ENCODE results near the gene TM9SF3.
A peak's percentile ranks its signal among the peaks of the same experiment; 100 is the strongest.
"Not testable (repeated sequence)": the region's sequence is repeated elsewhere in the genome, so short reads cannot be mapped to it uniquely, and the experiment has no call there.

TM9SF3 gene

DNA sequence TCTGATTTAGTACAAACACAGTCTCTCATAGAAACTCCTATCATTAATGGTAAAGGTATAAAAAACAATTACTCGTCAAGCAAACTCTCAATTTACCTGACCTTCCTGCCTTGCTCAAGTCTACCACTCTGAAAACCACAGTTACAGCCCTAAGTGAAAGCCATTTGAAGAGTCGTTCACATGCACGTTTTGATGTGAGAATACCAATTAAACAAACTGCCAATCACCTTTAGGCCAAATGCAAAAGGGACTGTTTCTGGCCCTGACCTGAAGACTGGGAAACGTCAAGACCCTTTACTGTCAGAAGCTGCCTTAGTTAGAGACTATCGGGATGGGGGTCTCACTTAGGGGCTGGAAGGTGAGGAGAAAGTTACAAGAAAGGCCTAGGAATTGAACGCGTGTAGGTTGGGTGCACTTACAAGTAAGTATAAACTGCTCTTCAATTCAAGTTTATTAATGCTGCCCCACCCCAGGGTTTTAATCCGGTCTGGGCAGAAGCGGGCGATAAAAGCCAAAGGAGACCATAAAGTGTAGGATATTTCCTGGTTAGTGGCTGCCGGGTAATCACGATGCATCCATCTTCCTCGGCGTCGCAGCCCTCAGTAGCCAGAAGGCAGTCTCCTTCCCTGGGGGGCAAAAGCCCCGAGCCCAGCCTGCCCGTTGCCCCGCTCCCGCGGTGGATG, 935 bp downstream of the TM9SF3 start:
- Histone ChIP-seq H3K36me3 (peaks cover 22% of the 10 kb centered on the region; the same call in 1 of the 2 replicates), H3K4me2 (peak overlapping the region; percentile 94), H3K4me1 (peaks cover 74% of the 10 kb centered on the region), H3K9me3 (no peaks in the 10 kb centered on the region; the same call in 1 of the 2 replicates), H4K20me1 (peaks cover 57% of the 10 kb centered on the region), H3K27me3 (no peaks in the 10 kb centered on the region), H3K9ac (peak overlapping the region; percentile 98), H3K4me3 (peak overlapping the region; percentile 81), H3K27ac (peak overlapping the region; percentile 99)
- TF ChIP-seq Cebpa-rat (IDR thresholded peaks at IDR 0.05) = no peak

DNA sequence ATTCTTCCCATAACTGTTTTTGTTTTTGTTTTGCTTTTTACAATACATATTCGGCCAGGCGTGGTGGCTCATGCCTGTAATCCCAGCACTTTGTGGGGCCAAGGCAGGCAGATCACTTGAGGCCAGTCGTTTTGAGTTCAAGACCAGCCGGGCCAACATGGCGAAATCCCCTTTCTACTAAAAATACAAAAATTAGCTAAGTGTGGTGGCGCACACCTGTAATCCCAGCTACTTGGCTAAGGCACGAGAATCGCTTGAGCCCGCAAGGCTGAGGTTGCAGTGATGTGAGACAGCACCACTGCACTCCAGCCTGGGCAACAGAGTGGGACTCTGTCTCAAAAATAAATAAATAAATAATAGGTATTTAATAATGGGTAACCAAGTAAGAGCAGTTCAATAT, 2.3 kb downstream of the TM9SF3 start:
- peak overlapping the region; percentile 81; the same call in 1 of the 2 replicates for H3K4me3 ChIP-seq
- no peak for TF ChIP-seq Cebpa-rat (IDR thresholded peaks at IDR 0.05)
- peaks cover 64% of the 10 kb centered on the region for H3K4me1 ChIP-seq
- no peaks in the 10 kb centered on the region for H3K27me3 ChIP-seq
- no peaks in the 10 kb centered on the region; the same call in 1 of the 2 replicates for H3K9me3 ChIP-seq
- H3K4me2 ChIP-seq = peak overlapping the region; percentile 94
- H3K27ac ChIP-seq = no peak overlapping the region
- H3K9ac ChIP-seq = peak overlapping the region; percentile 36; the same call in 1 of the 2 replicates
- H3K36me3 ChIP-seq = peaks cover 31% of the 10 kb centered on the region
- H4K20me1 ChIP-seq = peaks cover 71% of the 10 kb centered on the region

- H3K4me2 ChIP-seq = peak overlapping the region; percentile 94
- H4K20me1 ChIP-seq = peaks cover 76% of the 10 kb centered on the region
Measured at GRCh38 chr10:96584035-96584434, 2.8 kb downstream of the TM9SF3 start.

GRCh38 chr10:96579133-96579532, 7.7 kb downstream of the TM9SF3 start:
- peaks cover 100% of the 10 kb centered on the region for H4K20me1 ChIP-seq
- no peak overlapping the region for H3K9ac ChIP-seq
- no peak overlapping the region for H3K27ac ChIP-seq

More at GRCh38 chr10:96584035-96584434, 2.8 kb downstream of the TM9SF3 start:
- 0 out of 2 replicates have a peak overlapping the region, but pooled peaks have one; percentile 36 for H3K9ac ChIP-seq
- H3K4me1 ChIP-seq = peaks cover 60% of the 10 kb centered on the region
- H3K36me3 ChIP-seq = peaks cover 32% of the 10 kb centered on the region
- H3K4me3 ChIP-seq = no peak overlapping the region; the same call in 1 of the 2 replicates
- H3K9me3 ChIP-seq = no peaks in the 10 kb centered on the region; the same call in 1 of the 2 replicates
- H3K27ac ChIP-seq = no peak overlapping the region
- no peak for TF ChIP-seq Cebpa-rat (IDR thresholded peaks at IDR 0.05)
- H3K27me3 ChIP-seq = no peaks in the 10 kb centered on the region

GRCh38 chr10:96578633-96579032, 8.2 kb downstream of the TM9SF3 start:
- no peak overlapping the region for H3K9ac ChIP-seq
- TF ChIP-seq Cebpa-rat (IDR thresholded peaks at IDR 0.05) = no peak
- H3K4me1 ChIP-seq = peaks cover 36% of the 10 kb centered on the region
- no peaks in the 10 kb centered on the region; the same call in 1 of the 2 replicates for H3K9me3 ChIP-seq
- no peak overlapping the region for H3K4me2 ChIP-seq
- peaks cover 100% of the 10 kb centered on the region for H4K20me1 ChIP-seq
- no peak overlapping the region for H3K4me3 ChIP-seq
- no peaks in the 10 kb centered on the region for H3K27me3 ChIP-seq
- peaks cover 68% of the 10 kb centered on the region for H3K36me3 ChIP-seq
- no peak overlapping the region for H3K27ac ChIP-seq

More at GRCh38 chr10:96579133-96579532, 7.7 kb downstream of the TM9SF3 start:
- no peaks in the 10 kb centered on the region; the same call in 1 of the 2 replicates for H3K9me3 ChIP-seq
- H3K27me3 ChIP-seq = no peaks in the 10 kb centered on the region
- peaks cover 41% of the 10 kb centered on the region for H3K4me1 ChIP-seq
- no peak for TF ChIP-seq Cebpa-rat (IDR thresholded peaks at IDR 0.05)
- no peak overlapping the region for H3K4me3 ChIP-seq
- peaks cover 69% of the 10 kb centered on the region for H3K36me3 ChIP-seq
- H3K4me2 ChIP-seq = no peak overlapping the region

DNA sequence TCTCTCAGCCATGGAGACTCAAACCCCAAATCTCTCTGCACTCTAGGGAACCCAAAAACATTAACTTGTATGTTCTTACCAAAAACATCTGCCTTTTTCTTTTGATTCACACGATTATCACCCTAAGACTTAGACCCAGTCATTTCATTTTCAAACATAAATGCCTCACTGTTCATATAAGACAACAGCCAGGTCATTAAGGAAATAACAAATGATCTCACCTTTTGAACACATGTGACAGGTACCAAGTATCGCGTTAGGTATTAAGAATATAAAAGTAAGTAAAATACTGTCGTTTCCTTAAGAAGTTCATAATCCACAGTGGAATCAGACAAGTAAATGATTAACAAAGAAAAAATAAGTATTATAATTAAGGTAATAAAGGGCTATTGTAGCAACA, 8.8 kb downstream of the TM9SF3 start:
- no peak overlapping the region for H3K27ac ChIP-seq
- no peak for TF ChIP-seq Cebpa-rat (IDR thresholded peaks at IDR 0.05)
- no peak overlapping the region for H3K4me2 ChIP-seq
- H3K4me1 ChIP-seq = peaks cover 30% of the 10 kb centered on the region
- peaks cover 100% of the 10 kb centered on the region for H4K20me1 ChIP-seq
- H3K4me3 ChIP-seq = no peak overlapping the region
- H3K27me3 ChIP-seq = no peaks in the 10 kb centered on the region
- H3K9ac ChIP-seq = no peak overlapping the region
- H3K9me3 ChIP-seq = no peaks in the 10 kb centered on the region; the same call in 1 of the 2 replicates
- H3K36me3 ChIP-seq = peaks cover 68% of the 10 kb centered on the region

DNA sequence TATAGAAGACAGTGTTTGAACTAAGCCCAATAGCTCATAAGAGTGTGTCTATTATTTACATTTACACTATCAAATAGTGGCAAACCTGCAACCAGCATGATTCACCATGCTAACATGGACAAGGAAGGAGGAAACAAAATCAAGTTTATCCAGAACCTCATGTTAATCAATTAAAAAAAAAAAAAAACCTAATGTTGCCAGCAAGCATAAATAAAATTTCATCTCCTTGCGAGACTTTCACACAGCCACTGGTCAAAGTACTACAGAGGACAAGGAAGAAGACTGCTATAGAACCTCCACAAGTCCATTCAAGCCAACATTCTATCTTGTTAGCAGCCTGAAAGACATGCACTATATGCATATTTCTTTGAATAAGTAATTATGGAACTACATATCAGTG, 9.7 kb downstream of the TM9SF3 start:
- Histone ChIP-seq H3K27ac (no peak overlapping the region), H3K27me3 (no peaks in the 10 kb centered on the region), H3K4me3 (no peak overlapping the region), H3K36me3 (peaks cover 71% of the 10 kb centered on the region), H3K9ac (no peak overlapping the region), H3K4me2 (no peak overlapping the region), H3K9me3 (no peaks in the 10 kb centered on the region; the same call in 1 of the 2 replicates), H3K4me1 (peaks cover 23% of the 10 kb centered on the region), H4K20me1 (peaks cover 100% of the 10 kb centered on the region)
- TF ChIP-seq Cebpa-rat (IDR thresholded peaks at IDR 0.05) = no peak

DNA sequence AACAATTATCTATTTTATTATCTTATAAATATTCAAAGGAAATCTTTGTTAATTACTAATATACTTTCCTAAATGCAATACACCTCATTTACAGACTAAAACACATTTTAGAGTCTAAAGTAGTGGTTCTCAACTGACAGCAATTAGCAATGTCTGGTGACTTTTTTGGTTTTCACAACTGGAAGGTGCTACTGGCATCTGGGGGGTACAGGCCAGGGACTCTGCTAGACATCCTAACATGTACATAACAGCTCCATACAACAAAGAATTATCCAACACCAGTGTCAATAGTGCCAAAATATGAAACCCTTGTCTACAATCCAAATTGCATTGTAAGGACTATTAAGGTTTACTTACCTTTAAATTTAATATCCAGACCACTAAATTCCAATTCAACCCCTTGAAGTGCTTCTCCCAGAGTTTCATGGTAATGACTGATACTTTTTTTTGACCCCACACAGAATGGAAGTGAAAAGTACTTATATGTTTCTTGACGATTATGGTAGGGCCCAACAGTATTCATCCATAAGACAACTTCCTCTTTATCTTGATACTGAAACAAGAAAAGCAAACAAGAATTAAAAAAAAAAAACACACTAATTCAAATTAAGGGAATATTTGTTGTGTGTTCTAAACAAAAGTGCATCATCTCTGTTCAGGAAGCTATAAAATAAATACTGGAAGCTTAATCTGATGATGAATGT, 10.4 kb downstream of the TM9SF3 start:
- Histone ChIP-seq H3K27me3 (no peaks in the 10 kb centered on the region), H3K4me1 (peaks cover 16% of the 10 kb centered on the region), H3K9ac (no peak overlapping the region), H3K27ac (no peak overlapping the region), H3K36me3 (peaks cover 72% of the 10 kb centered on the region), H4K20me1 (peaks cover 100% of the 10 kb centered on the region), H3K9me3 (no peaks in the 10 kb centered on the region; the same call in 1 of the 2 replicates), H3K4me2 (no peak overlapping the region), H3K4me3 (no peak overlapping the region)
- TF ChIP-seq Cebpa-rat (IDR thresholded peaks at IDR 0.05) = no peak

- not testable (repeated sequence) for H3K27ac ChIP-seq, H3K27me3 ChIP-seq, H3K9ac ChIP-seq, H3K4me2 ChIP-seq, H3K9me3 ChIP-seq, H3K4me3 ChIP-seq
- H4K20me1 ChIP-seq = peaks cover 100% of the 10 kb centered on the region
- peaks cover 79% of the 10 kb centered on the region for H3K36me3 ChIP-seq
- peaks cover 12% of the 10 kb centered on the region; the same call in 1 of the 2 replicates for H3K4me1 ChIP-seq
Measured at GRCh38 chr10:96574564-96574963, 12.2 kb downstream of the TM9SF3 start.

DNA sequence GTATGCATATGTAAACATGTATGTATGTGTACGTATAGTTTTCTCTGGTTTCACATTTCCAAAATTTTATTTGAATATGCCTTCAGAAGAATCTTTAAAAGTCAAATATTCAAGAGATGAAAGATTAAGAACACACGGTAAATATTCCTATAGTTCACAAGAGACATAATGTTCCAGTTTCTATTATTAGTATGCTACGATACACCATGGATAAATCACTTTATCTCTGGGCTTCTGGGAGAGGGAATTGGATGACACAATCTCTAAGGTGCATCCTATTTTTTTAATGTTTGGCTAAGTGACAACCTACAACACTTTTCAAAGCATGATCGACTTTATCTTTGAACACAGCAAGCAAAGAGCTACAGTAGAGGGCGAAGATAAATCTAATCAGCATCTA, 13.8 kb downstream of the TM9SF3 start:
- Histone ChIP-seq H3K4me2 (no peak overlapping the region), H3K4me1 (peaks cover 12% of the 10 kb centered on the region; the same call in 1 of the 2 replicates), H4K20me1 (peaks cover 100% of the 10 kb centered on the region), H3K4me3 (no peak overlapping the region), H3K9ac (no peak overlapping the region), H3K27ac (no peak overlapping the region), H3K9me3 (no peaks in the 10 kb centered on the region; the same call in 1 of the 2 replicates), H3K27me3 (no peaks in the 10 kb centered on the region), H3K36me3 (peaks cover 84% of the 10 kb centered on the region)
- TF ChIP-seq Cebpa-rat (IDR thresholded peaks at IDR 0.05) = no peak

Data from BLaER1 (cell line).